Type B pancreatic cell (in vitro differentiated cells): ENCODE measurements around the gene ATRNL1. TPM values are rescaled to one million over a fixed set of nuclear protein-coding genes. Genes with fewer than 3 reads are reported as not detected.

Source experiments
- DNase-seq: peaks from one replicate; pipeline ENCODE4 v3.0.0; 2021; ENCODE audit warnings: mixed read lengths; ENCODE audit not compliant: unreplicated experiment; ENCODE audit errors: extremely low spot score
- H3K27ac Mint-ChIP-seq: 2 replicates; pipeline ENCODE4 v1.8.0; 2021; ENCODE audit warnings: mild to moderate bottlenecking, mixed read lengths
- H3K27me3 Mint-ChIP-seq: 2 replicates; pipeline ENCODE4 v1.8.0; 2021; ENCODE audit warnings: mixed read lengths
- H3K36me3 Mint-ChIP-seq: 2 replicates; pipeline ENCODE4 v1.8.0; 2021; ENCODE audit warnings: mixed read lengths
- H3K4me1 Mint-ChIP-seq: one replicate; pipeline ENCODE4 v1.8.0; 2021; ENCODE audit warnings: mixed read lengths; ENCODE audit not compliant: unreplicated experiment
- H3K4me3 Mint-ChIP-seq: 2 replicates; pipeline ENCODE4 v1.8.0; 2021; ENCODE audit warnings: mild to moderate bottlenecking, mixed read lengths
- H3K9me3 Mint-ChIP-seq: 2 replicates; pipeline ENCODE4 v1.8.0; 2021; ENCODE audit warnings: mixed read lengths
- total RNA-seq: library from RNA; stranded (reverse); gene quantifications from 2 replicates; pipeline ENCODE4 v1.2.1, GENCODE V29; 2021; ENCODE audit warnings: low replicate concordance
- TF ChIP-seq, protein P1 (sequence below): fragments of 200-600 bp; sonication (generic); conservative IDR thresholded peaks from 2 replicates; pipeline ENCODE4 v1.5.0; 2021; ENCODE audit warnings: antibody characterized with exemption, mild to moderate bottlenecking

ATRNL1 gene
- total RNA-seq, 1 donor from 2014 or later = 38.4 TPM

DNA sequence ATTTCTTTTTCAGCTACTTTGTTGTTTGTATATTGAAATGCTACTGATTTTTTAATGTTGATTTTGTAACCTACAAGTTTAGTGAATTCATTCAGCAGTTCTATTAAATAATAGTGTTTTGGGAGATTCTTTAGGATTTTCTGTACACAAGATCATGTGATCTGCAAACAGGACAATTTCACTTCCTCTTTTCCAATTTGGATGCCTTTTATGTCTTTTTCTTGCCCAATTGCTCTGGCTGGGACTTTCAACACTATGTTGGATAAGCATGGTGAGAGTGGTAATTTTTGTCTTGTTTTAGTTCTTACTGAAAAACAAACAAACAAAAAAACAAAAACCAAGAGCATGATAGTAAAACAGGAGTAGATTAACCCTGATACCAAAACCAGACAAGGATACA is 316.2 kb downstream of the ATRNL1 start:
- no peak for DNase-seq
- TF ChIP-seq, protein P1, sequence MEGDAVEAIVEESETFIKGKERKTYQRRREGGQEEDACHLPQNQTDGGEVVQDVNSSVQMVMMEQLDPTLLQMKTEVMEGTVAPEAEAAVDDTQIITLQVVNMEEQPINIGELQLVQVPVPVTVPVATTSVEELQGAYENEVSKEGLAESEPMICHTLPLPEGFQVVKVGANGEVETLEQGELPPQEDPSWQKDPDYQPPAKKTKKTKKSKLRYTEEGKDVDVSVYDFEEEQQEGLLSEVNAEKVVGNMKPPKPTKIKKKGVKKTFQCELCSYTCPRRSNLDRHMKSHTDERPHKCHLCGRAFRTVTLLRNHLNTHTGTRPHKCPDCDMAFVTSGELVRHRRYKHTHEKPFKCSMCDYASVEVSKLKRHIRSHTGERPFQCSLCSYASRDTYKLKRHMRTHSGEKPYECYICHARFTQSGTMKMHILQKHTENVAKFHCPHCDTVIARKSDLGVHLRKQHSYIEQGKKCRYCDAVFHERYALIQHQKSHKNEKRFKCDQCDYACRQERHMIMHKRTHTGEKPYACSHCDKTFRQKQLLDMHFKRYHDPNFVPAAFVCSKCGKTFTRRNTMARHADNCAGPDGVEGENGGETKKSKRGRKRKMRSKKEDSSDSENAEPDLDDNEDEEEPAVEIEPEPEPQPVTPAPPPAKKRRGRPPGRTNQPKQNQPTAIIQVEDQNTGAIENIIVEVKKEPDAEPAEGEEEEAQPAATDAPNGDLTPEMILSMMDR = no peak
- peaks cover 4% of the 10 kb centered on the region for H3K36me3 Mint-ChIP-seq

DNA sequence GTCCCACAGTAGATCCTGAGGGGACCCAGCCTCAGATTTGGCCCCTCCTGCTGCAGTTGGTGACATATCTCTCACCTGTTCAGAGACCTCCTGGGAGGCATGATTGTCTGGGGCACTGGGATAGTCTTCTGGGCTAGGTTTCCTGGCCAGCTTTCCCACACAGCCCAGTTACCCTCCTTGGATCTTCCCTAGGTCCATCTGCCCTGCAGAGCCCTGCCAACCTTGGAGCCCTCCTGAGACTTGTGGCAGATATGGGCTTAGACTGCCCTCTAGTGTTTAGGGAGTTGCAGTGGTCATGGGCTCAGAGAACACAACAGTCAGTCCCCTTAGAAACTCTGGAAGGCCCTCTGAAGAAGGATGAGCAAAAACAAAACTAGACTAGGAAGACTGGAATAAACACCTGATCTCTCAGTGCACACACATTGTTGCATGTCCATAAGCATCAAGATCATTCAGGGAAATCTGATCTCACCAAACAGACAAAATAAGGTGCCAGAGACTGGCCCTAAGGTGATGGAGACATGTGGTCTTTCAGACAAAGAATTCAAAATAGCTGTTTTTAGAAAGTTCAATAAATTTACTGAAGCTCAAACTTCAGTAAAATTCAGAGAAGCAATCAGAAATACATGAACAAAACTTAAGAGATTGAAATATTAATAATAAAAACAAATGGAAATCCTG is 324.6 kb downstream of the ATRNL1 start:
- no peak overlapping the region for H3K4me3 Mint-ChIP-seq
- no peaks in the 10 kb centered on the region for H3K9me3 Mint-ChIP-seq
- DNase-seq = no peak
- no peaks in the 10 kb centered on the region for H3K36me3 Mint-ChIP-seq
- no peaks in the 10 kb centered on the region for H3K27me3 Mint-ChIP-seq
- TF ChIP-seq, protein P1 = peak; percentile 68
- H3K4me1 Mint-ChIP-seq = no peaks in the 10 kb centered on the region
- no peak overlapping the region for H3K27ac Mint-ChIP-seq

More for the DNA sequence above, 316.2 kb downstream of the ATRNL1 start:
- Mint-ChIP-seq H3K27ac (no peak overlapping the region), H3K27me3 (no peaks in the 10 kb centered on the region), H3K4me1 (no peaks in the 10 kb centered on the region), H3K4me3 (no peak overlapping the region), H3K9me3 (no peaks in the 10 kb centered on the region)

DNA sequence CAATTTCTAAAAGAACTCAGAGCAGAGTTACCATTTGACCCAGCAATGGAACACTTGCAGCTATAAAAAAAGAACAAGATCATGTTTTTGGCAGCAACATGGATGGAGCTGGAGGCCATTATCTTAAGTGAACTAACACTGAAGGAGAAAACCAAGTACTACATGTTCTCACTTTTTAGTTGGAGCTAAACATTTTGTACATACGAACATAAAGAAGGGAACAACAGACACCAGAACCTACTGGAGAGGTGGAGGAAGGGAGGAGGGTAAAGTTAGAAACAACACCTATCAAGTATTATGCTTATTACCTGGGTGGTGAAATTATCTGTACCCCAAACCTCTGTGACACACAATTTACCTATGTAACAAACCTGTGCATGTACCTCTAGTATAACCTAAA is 329.5 kb downstream of the ATRNL1 start:
- Mint-ChIP-seq H3K27me3 (no peaks in the 10 kb centered on the region), H3K36me3 (no peaks in the 10 kb centered on the region), H3K27ac (no peak overlapping the region), H3K4me1 (no peaks in the 10 kb centered on the region), H3K9me3 (no peaks in the 10 kb centered on the region), H3K4me3 (no peak overlapping the region)
- TF ChIP-seq, protein P1 = no peak
- no peak for DNase-seq

DNA sequence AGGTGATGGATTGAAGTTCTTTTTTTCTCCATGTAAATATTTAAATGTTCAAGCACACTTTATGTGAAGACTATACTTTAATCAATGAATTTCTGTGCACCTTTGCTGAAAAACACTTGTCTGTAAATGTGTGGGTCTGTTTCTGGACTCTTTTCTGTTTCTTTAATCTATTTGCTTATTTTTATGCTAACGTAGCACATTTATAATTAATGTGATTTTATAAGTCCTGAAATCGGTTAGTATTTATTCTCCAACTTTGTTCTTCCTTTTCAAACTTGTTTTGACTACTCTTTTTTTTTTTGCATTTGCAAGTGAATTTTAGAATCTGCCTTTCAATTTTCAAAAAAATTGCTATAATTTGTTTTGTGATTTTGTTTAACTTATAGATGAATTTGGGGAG is 334.4 kb downstream of the ATRNL1 start:
- Mint-ChIP-seq H3K4me3 (no peak overlapping the region), H3K4me1 (no peaks in the 10 kb centered on the region), H3K27me3 (no peaks in the 10 kb centered on the region), H3K36me3 (no peaks in the 10 kb centered on the region), H3K27ac (no peak overlapping the region), H3K9me3 (no peaks in the 10 kb centered on the region)
- TF ChIP-seq, protein P1 = no peak
- DNase-seq = no peak

DNA sequence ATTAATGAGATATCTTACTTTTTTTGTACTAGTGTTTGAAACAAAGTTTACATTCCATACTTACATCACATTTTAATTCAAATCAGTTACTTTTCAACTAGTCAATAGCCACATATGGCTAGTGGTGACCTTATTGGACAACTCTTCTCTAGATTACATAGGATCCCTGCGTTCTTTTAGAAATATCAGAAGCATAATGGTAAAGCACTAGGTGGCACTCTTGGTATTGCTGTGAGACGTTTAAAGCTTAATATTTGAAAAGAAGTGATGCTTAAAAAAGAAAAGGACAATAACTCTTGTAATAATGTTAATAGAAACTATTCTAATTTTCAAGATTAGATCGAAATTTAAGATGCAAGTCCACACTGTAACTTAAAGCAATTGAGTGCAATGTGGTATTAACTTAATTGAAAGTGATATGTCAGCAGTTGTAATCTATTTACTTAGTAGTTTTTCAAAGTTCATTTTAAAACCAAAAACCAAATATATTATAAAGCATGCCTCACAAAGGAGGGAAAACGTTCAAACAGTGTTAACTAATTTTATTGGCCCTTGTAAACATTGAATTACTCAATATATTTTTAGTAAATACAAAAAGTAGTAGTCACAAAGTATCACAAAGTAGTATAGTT is 339.1 kb downstream of the ATRNL1 start:
- H3K4me3 Mint-ChIP-seq = no peak overlapping the region
- no peaks in the 10 kb centered on the region for H3K9me3 Mint-ChIP-seq
- H3K27ac Mint-ChIP-seq = no peak overlapping the region
- no peaks in the 10 kb centered on the region for H3K27me3 Mint-ChIP-seq
- no peaks in the 10 kb centered on the region for H3K36me3 Mint-ChIP-seq
- no peak for DNase-seq
- H3K4me1 Mint-ChIP-seq = no peaks in the 10 kb centered on the region
- TF ChIP-seq, protein P1 = peak; percentile 68
